K562 (cell line): ENCODE results near the gene ALDH8A1. TPM values are rescaled to one million over a fixed set of nuclear protein-coding genes. Genes with fewer than 3 reads are reported as not detected.

Source experiments
- BDP1 ChIP-seq: IDR thresholded peaks from 3 replicates; pipeline ENCODE4 v1.6.1; 2011; ENCODE audit not compliant: insufficient read length, insufficient read depth
- HDAC2 ChIP-seq: fragments of 450-650 bp; IDR thresholded peaks from 2 replicates; pipeline ENCODE4 v1.6.1; 2016; ENCODE audit warnings: mild to moderate bottlenecking
- KAT2B ChIP-seq: IDR thresholded peaks from one replicate; pipeline ENCODE4 v1.6.1; 2012; ENCODE audit warnings: low read depth, mild to moderate bottlenecking, control low read depth, inconsistent platforms, low read length, moderate library complexity
- PHB2 ChIP-seq: fragments of 450-650 bp; IDR thresholded peaks from 2 replicates; pipeline ENCODE4 v1.6.1; 2017; ENCODE audit warnings: low read depth
- SAFB ChIP-seq: fragments of 200-400 bp; formaldehyde crosslinking; IDR thresholded peaks from 2 replicates; pipeline ENCODE4 v1.6.1; 2017; ENCODE audit warnings: low read depth, low read length, borderline replicate concordance
- ZNF583 ChIP-seq: fragments of 250-450 bp; sonication (Bioruptor Pico); IDR thresholded peaks from 2 replicates; pipeline ENCODE4 v1.4.0; 2020
- ZNF696 ChIP-seq: fragments of 250-450 bp; sonication (Bioruptor Pico); conservative IDR thresholded peaks from 2 replicates; pipeline ENCODE4 v1.4.0; 2020; ENCODE audit warnings: mild to moderate bottlenecking, moderate library complexity
- ZNF76 ChIP-seq: fragments of 250-450 bp; sonication (Bioruptor Pico); IDR thresholded peaks from 2 replicates; pipeline ENCODE4 v1.4.0; 2020; ENCODE audit warnings: mild to moderate bottlenecking, moderate library complexity, borderline replicate concordance
- polyA plus RNA-seq, 8 experiments: library from polyadenylated mRNA; depleted of rRNA in 4 of 8; stranded (reverse) in 5 of 8; unstranded in 3 of 8; fragments of >200 nt; fragmentation: Nextera tagmentation in 2 of 8; fragmentation: Illumina TruSeq in 1 of 8; extraction: Ambion mirVana in 2 of 8; extraction: Trizol in 1 of 8; gene quantifications; 2 replicates each; pipeline versions ENCODE4 v1.2.1 to v1.2.3, GENCODE V29; 2011 to 2014; ENCODE audit warnings: inconsistent platforms in 1 of 8, missing spikeins in 1 of 8
- total RNA-seq, 7 experiments: library from RNA; depleted of rRNA in 6 of 7; stranded (reverse); fragments of >200 nt in 6 of 7; fragmentation: Illumina TruSeq in 2 of 7; extraction: Trizol in 2 of 7; gene quantifications; 2 replicates each; pipeline versions ENCODE4 v1.2.1 to v1.2.3, GENCODE V29; 2011 to 2021; ENCODE audit warnings: low replicate concordance in 1 of 7
- TF ChIP-seq, protein P1 (sequence below): IDR thresholded peaks from 2 replicates; pipeline ENCODE4 v1.6.1; 2016; ENCODE audit warnings: missing genetic modification characterization, missing compliant biosample characterization
- TF ChIP-seq, protein P2 (sequence below): fragments of 250-450 bp; sonication (Bioruptor Pico); IDR thresholded peaks from 2 replicates; pipeline ENCODE4 v1.4.0; 2020; ENCODE audit warnings: mild to moderate bottlenecking, moderate library complexity

The ALDH8A1 gene
- total and polyA plus RNA-seq, 9 of the 15 experiments (the other 6 are each of a cell fraction or from before 2014, with no cell fraction given): 0.03 to 0.18 (median 0.04) TPM; not detected in 2

- TF ChIP-seq HDAC2 (no peak), KAT2B (no peak), SAFB (no peak), ZNF583 (no peak), ZNF76 (CRISPR knock-in tag) (no peak), PHB2 (no peak), BDP1 (no peak), ZNF696 (no peak)
- TF ChIP-seq, protein P1, sequence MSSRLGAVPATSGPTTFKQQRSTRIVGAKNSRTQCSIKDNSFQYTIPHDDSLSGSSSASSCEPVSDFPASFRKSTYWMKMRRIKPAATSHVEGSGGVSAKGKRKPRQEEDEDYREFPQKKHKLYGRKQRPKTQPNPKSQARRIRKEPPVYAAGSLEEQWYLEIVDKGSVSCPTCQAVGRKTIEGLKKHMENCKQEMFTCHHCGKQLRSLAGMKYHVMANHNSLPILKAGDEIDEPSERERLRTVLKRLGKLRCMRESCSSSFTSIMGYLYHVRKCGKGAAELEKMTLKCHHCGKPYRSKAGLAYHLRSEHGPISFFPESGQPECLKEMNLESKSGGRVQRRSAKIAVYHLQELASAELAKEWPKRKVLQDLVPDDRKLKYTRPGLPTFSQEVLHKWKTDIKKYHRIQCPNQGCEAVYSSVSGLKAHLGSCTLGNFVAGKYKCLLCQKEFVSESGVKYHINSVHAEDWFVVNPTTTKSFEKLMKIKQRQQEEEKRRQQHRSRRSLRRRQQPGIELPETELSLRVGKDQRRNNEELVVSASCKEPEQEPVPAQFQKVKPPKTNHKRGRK (tag): no peak
- TF ChIP-seq, protein P2, sequence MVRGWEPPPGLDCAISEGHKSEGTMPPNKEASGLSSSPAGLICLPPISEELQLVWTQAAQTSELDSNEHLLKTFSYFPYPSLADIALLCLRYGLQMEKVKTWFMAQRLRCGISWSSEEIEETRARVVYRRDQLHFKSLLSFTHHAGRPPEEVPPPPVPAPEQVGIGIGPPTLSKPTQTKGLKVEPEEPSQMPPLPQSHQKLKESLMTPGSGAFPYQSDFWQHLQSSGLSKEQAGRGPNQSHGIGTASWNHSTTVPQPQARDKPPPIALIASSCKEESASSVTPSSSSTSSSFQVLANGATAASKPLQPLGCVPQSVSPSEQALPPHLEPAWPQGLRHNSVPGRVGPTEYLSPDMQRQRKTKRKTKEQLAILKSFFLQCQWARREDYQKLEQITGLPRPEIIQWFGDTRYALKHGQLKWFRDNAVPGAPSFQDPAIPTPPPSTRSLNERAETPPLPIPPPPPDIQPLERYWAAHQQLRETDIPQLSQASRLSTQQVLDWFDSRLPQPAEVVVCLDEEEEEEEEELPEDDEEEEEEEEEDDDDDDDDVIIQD (CRISPR knock-in tag): no peak
Measured at GRCh38 chr6:134967711-134968110, 17.8 kb upstream of the ALDH8A1 start (continued).
